Measurements from ENCODE around the gene MAP7D3. TPM values are rescaled to one million over a fixed set of nuclear protein-coding genes. Genes with fewer than 3 reads are reported as not detected.

The MAP7D3 gene
- total and polyA plus RNA-seq, 2 of the 8 experiments (the other 6 are each of a cell fraction or from before 2014, with no cell fraction given) = 4.8 to 19.6 TPM

DNA sequence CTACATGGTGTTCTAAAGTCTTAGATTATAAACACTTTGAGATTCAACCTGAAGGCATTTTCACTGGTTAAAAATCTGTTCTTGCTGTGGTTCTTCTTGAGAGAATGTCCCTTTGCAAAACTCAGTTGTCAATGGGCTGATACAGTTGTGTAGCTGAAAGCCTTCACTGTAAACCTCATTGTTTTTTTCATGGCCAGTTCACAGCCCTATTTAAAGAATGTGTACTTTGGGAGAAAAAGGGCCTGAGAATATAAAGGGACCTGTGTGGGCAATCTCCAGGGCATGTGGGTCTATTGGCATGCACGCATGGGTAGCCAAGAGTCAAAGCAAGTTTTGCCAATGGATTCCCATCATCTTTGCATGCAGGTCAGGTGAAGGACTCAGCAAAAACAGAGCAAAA is 7.8 kb upstream of the MAP7D3 start (continued):
- TF ChIP-seq EZH2 (IDR thresholded peaks at IDR 0.05; ENCODE audit: low read depth, low read length, severe bottlenecking) (no peak), BACH1 (IDR thresholded peaks at IDR 0.05; ENCODE audit: low read length) (no peak), CHD2 (IDR thresholded peaks at IDR 0.05; ENCODE audit: low read length) (no peak), SP4 (IDR thresholded peaks at IDR 0.05; ENCODE audit: low read length) (no peak), RXRA (IDR thresholded peaks at IDR 0.05; ENCODE audit: insufficient read depth, low read depth, low read length) (no peak), RFX5 (IDR thresholded peaks at IDR 0.05; ENCODE audit: borderline replicate concordance, low read depth, low read length) (no peak)
- TF ChIP-seq, protein P1, sequence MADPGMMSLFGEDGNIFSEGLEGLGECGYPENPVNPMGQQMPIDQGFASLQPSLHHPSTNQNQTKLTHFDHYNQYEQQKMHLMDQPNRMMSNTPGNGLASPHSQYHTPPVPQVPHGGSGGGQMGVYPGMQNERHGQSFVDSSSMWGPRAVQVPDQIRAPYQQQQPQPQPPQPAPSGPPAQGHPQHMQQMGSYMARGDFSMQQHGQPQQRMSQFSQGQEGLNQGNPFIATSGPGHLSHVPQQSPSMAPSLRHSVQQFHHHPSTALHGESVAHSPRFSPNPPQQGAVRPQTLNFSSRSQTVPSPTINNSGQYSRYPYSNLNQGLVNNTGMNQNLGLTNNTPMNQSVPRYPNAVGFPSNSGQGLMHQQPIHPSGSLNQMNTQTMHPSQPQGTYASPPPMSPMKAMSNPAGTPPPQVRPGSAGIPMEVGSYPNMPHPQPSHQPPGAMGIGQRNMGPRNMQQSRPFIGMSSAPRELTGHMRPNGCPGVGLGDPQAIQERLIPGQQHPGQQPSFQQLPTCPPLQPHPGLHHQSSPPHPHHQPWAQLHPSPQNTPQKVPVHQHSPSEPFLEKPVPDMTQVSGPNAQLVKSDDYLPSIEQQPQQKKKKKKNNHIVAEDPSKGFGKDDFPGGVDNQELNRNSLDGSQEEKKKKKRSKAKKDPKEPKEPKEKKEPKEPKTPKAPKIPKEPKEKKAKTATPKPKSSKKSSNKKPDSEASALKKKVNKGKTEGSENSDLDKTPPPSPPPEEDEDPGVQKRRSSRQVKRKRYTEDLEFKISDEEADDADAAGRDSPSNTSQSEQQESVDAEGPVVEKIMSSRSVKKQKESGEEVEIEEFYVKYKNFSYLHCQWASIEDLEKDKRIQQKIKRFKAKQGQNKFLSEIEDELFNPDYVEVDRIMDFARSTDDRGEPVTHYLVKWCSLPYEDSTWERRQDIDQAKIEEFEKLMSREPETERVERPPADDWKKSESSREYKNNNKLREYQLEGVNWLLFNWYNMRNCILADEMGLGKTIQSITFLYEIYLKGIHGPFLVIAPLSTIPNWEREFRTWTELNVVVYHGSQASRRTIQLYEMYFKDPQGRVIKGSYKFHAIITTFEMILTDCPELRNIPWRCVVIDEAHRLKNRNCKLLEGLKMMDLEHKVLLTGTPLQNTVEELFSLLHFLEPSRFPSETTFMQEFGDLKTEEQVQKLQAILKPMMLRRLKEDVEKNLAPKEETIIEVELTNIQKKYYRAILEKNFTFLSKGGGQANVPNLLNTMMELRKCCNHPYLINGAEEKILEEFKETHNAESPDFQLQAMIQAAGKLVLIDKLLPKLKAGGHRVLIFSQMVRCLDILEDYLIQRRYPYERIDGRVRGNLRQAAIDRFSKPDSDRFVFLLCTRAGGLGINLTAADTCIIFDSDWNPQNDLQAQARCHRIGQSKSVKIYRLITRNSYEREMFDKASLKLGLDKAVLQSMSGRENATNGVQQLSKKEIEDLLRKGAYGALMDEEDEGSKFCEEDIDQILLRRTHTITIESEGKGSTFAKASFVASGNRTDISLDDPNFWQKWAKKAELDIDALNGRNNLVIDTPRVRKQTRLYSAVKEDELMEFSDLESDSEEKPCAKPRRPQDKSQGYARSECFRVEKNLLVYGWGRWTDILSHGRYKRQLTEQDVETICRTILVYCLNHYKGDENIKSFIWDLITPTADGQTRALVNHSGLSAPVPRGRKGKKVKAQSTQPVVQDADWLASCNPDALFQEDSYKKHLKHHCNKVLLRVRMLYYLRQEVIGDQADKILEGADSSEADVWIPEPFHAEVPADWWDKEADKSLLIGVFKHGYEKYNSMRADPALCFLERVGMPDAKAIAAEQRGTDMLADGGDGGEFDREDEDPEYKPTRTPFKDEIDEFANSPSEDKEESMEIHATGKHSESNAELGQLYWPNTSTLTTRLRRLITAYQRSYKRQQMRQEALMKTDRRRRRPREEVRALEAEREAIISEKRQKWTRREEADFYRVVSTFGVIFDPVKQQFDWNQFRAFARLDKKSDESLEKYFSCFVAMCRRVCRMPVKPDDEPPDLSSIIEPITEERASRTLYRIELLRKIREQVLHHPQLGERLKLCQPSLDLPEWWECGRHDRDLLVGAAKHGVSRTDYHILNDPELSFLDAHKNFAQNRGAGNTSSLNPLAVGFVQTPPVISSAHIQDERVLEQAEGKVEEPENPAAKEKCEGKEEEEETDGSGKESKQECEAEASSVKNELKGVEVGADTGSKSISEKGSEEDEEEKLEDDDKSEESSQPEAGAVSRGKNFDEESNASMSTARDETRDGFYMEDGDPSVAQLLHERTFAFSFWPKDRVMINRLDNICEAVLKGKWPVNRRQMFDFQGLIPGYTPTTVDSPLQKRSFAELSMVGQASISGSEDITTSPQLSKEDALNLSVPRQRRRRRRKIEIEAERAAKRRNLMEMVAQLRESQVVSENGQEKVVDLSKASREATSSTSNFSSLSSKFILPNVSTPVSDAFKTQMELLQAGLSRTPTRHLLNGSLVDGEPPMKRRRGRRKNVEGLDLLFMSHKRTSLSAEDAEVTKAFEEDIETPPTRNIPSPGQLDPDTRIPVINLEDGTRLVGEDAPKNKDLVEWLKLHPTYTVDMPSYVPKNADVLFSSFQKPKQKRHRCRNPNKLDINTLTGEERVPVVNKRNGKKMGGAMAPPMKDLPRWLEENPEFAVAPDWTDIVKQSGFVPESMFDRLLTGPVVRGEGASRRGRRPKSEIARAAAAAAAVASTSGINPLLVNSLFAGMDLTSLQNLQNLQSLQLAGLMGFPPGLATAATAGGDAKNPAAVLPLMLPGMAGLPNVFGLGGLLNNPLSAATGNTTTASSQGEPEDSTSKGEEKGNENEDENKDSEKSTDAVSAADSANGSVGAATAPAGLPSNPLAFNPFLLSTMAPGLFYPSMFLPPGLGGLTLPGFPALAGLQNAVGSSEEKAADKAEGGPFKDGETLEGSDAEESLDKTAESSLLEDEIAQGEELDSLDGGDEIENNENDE (IDR thresholded peaks at IDR 0.05; ENCODE audit: insufficient replicate concordance, low read length) = no peak
